ENCODE measurements around the gene METTL21A. TPM values are rescaled to one million over a fixed set of nuclear protein-coding genes. Genes with fewer than 3 reads are reported as not detected.
"Not testable (repeated sequence)": the region's sequence is repeated elsewhere in the genome, so short reads cannot be mapped to it uniquely, and the experiment has no call there.

The METTL21A gene
- 10 to 100 TPM; 11.9 to 14.5 TPM for total RNA-seq
- long read RNA-seq, full-length matches to known transcripts, result 10 of 12 reads
- long read RNA-seq, partial matches to known transcripts, result 1 of 12 reads
- long read RNA-seq, other reads (novel, unspliced or antisense), result 1 of 12 reads

- intact Hi-C loops (cut with DNase I), result loop anchor here (5.0 to 10.0 kb wide), 5 partner anchors 87 to 120 kb away; partner anchors contain the start of genes CCNYL1 (in 2 of the 2) and CREB1 (in 1 of the 2)
- ATAC-seq (peak; percentile 94), DNase-seq (peak; percentile 90)
Measured at GRCh38 chr2:207625014-207625907, at the start of gene METTL21A. METTL21A (minus strand) TSS chr2:207625394; CDS start chr2:207624375, 1,019 bp downstream.

- intact Hi-C loops (cut with DNase I), result no loop called here
- no peak for ATAC-seq
- DNase-seq, result no peak
Measured at GRCh38 chr2:207674826-207675225, 49.6 kb upstream of the METTL21A start.

- DNase-seq (no peak), ATAC-seq (no peak)
- intact Hi-C loops (cut with DNase I), result no loop called here
Measured at GRCh38 chr2:207674266-207674774, 49.1 kb upstream of the METTL21A start.

- intact Hi-C loops (cut with DNase I), result no loop called here
- ATAC-seq (no peak), DNase-seq (no peak)
Measured at GRCh38 chr2:207673431-207673830, 48.2 kb upstream of the METTL21A start.

GRCh38 chr2:207670887-207671286 is 45.7 kb upstream of the METTL21A start:
- intact Hi-C loops (cut with DNase I), result no loop called here
- no peak for ATAC-seq
- DNase-seq, result no peak

GRCh38 chr2:207663870-207664545 is 38.8 kb upstream of the METTL21A start:
- ATAC-seq (no peak), DNase-seq (no peak)
- intact Hi-C loops (cut with DNase I), result no loop called here

- DNase-seq (no peak), ATAC-seq (no peak)
- intact Hi-C loops (cut with DNase I), result no loop called here
Measured at GRCh38 chr2:207662203-207662602, 37.0 kb upstream of the METTL21A start.

GRCh38 chr2:207660994-207661393 is 35.8 kb upstream of the METTL21A start:
- no peak for DNase-seq
- intact Hi-C loops (cut with DNase I), result no loop called here
- ATAC-seq, result no peak

- intact Hi-C loops (cut with DNase I), result no loop called here
- DNase-seq, result no peak
- ATAC-seq, result no peak
Measured at GRCh38 chr2:207658156-207658555, 33.0 kb upstream of the METTL21A start.

GRCh38 chr2:207655000-207655399 is 29.8 kb upstream of the METTL21A start:
- no peak for ATAC-seq
- intact Hi-C loops (cut with DNase I), result no loop called here
- no peak for DNase-seq

- DNase-seq; intact Hi-C loops (cut with DNase I); ATAC-seq: not testable (repeated sequence)
Measured at GRCh38 chr2:207646582-207646981, 21.4 kb upstream of the METTL21A start.

- DNase-seq (no peak), ATAC-seq (no peak)
- intact Hi-C loops (cut with DNase I), result no loop called here
Measured at GRCh38 chr2:207643892-207644291, 18.7 kb upstream of the METTL21A start.

GRCh38 chr2:207640661-207641060 is 15.5 kb upstream of the METTL21A start:
- intact Hi-C loops (cut with DNase I), result no loop called here
- no peak for DNase-seq
- ATAC-seq, result no peak

- DNase-seq (no peak), ATAC-seq (no peak)
- intact Hi-C loops (cut with DNase I), result no loop called here
Measured at GRCh38 chr2:207640160-207640559, 15.0 kb upstream of the METTL21A start.

GRCh38 chr2:207639288-207639687 is 14.1 kb upstream of the METTL21A start:
- ATAC-seq; intact Hi-C loops (cut with DNase I); DNase-seq: not testable (repeated sequence)

- intact Hi-C loops (cut with DNase I), result no loop called here
- no peak for DNase-seq
- no peak for ATAC-seq
Measured at GRCh38 chr2:207635468-207636200, 10.4 kb upstream of the METTL21A start.

GRCh38 chr2:207633686-207634085 is 8.5 kb upstream of the METTL21A start:
- ATAC-seq, result no peak
- no peak for DNase-seq
- intact Hi-C loops (cut with DNase I), result no loop called here

GRCh38 chr2:207632575-207633493 is 7.6 kb upstream of the METTL21A start:
- DNase-seq (no peak), ATAC-seq (peak in 1 of 2 donors; percentile 83)
- intact Hi-C loops (cut with DNase I), result no loop called here
